ENCODE results near the gene MYEF2. TPM values are rescaled to one million over a fixed set of nuclear protein-coding genes. Genes with fewer than 3 reads are reported as not detected.

MYEF2 gene
- total RNA-seq, 1 experiment from 2014 or later, result 9.9 TPM

DNA sequence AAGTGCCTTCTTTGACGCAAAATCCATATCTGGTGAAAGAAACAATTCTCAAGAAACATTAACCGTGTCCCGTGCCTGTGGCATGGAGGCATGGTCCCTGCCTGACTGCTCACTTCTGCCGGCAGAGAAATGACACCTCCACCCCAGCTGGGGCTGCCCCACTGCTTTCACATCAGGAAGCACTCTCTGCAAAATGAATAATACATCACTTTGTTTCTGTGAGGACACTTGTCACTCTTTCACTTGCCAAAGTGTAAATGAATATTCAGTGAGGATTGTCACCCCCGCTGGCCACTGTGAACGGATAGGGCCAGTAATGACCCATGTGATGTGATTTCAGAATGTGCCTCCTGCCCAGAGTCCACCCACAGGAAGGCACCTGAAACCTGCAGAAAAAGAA lies 88.4 kb downstream of the MYEF2 start:
- no peak for DNase-seq (ENCODE audit: low read depth)

DNA sequence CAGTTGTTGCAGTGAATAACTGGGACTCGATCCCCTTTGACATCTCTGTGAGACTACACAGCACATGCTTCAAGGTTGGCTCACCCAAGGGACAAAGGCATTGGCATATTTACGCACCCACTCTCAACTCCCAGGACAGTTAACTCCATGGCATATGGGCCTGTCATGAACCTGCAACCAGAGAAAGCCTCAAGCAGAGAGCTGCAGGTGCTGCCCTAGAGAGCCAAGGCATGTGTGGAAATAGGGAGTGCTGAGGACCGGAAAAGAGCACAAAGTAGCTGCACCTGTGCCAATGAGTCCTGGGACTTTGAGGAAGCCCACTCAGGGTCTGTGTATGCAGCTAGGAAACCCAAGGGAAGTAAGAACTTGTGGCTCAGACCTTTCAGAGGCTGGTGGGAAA lies 90.3 kb downstream of the MYEF2 start:
- no peak for DNase-seq (ENCODE audit: low read depth)

GRCh38 chr15:48086576-48086975 lies 91.5 kb downstream of the MYEF2 start:
- DNase-seq (ENCODE audit: low read depth), result peak; percentile 38

- peak; percentile 65 for DNase-seq (ENCODE audit: low read depth)
Observed at GRCh38 chr15:48086133-48086532, 92.0 kb downstream of the MYEF2 start.

- DNase-seq (ENCODE audit: low read depth), result no peak
Observed at GRCh38 chr15:48085591-48085930, 92.5 kb downstream of the MYEF2 start.

DNA sequence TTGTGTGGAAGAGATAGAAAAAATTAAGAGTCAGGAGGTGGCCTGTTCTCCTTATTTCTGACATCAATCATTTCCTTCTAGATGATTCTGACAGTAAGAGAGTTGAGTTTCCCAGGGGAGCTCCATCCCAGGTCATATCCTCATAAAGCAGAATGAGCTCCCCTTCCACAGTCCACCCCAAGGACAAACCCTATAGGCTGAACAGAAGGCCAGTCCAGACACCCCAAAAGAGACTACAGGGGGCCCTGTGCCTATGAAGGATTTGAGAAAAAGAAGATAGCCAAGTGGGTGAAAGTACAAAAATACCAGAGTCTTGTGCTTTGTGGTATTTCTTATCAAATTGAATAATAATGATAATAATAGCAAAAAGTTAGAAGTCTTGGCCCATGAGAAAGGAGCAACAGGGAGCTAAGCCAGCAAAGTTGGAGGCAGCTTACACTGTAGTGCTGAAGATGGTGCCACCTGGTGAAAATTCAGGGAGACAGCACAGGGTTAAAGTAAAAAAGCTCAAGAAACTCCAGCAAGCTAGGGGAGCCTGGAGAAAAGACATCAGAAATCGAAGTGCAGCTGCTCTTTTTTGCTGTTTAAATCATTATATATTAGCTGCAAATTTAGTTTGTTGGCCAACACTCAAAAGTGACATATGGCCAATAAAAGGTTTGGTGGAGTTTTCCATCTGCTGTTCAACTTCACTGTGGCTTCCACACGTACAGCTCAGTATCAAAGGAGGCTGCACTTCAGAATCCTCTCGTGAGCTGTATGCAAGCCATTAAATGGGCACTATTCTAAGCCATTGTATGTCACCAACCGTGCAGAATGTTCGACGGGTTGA lies 93.1 kb downstream of the MYEF2 start:
- DNase-seq (ENCODE audit: low read depth), result peak; percentile 50

Other genes starting within 250 kb of the MYEF2 start
- gene SLC24A5, start 57.3 kb downstream of the MYEF2 start, total RNA-seq (2014; rRNA removed), result not detected in 2 replicates
- gene CTXN2, start 13.4 kb upstream of the MYEF2 start, total RNA-seq (2014; rRNA removed), result not detected in 2 replicates
- not detected in 2 replicates for gene SLC12A1, start 28.0 kb upstream of the MYEF2 start, total RNA-seq (2014; rRNA removed)
- gene DUT, start 153.1 kb upstream of the MYEF2 start, total RNA-seq (2014; rRNA removed), result 78.2 and 98.3 TPM in 2 replicates

All from LHCN-M2 (cell line).